Right lobe of liver (tissue), 6 donors: Measurements from ENCODE around the gene VPS25. TPM values are rescaled to one million over a fixed set of nuclear protein-coding genes. Genes with fewer than 3 reads are reported as not detected.

Experiments
- ATAC-seq, 4 donors: fragments of 200-7000 bp; cut with Tn5 transposase; one replicate each; pipeline ENCODE4 v1.9.1; 2020; ENCODE audit warnings: mild to moderate bottlenecking in 4 of 4, moderate library complexity in 4 of 4
- DNase-seq, 3 donors: peaks; one replicate each; pipeline ENCODE4 v3.0.0-alpha.2; 2020
- H3K27ac ChIP-seq, 3 donors: fragments of 200-600 bp; one replicate each; pipeline ENCODE4 v1.8.0; 2022
- H3K27me3 ChIP-seq, 2 donors: fragments of 200-600 bp; one replicate each; pipeline ENCODE4 v1.8.0; 2022
- H3K36me3 ChIP-seq, 4 donors: fragments of 200-600 bp; sonication (generic) in 1 of 4; one replicate each; pipeline versions ENCODE4 v1.5.1 to v1.8.0; 2017 to 2022; ENCODE audit warnings: control low read depth in 1 of 4
- H3K4me1 ChIP-seq, 4 donors: fragments of 200-600 bp; sonication (generic) in 1 of 4; one replicate each; pipeline versions ENCODE4 v1.5.1 to v1.8.0; 2017 to 2022; ENCODE audit warnings: control low read depth in 1 of 4
- H3K4me3 ChIP-seq, 3 donors: fragments of 200-600 bp; one replicate each; pipeline ENCODE4 v1.8.0; 2022
- H3K9me3 ChIP-seq, 4 donors: fragments of 200-600 bp; sonication (generic) in 1 of 4; one replicate each; pipeline versions ENCODE4 v1.5.1 to v1.8.0; 2017 to 2022; ENCODE audit warnings: control low read depth in 1 of 4
- CTCF ChIP-seq, 4 donors: fragments of 200-600 bp in 3 of 4; fragments of 450-650 bp in 1 of 4; IDR thresholded peaks; one replicate each; pipeline versions ENCODE4 v1.5.1 to v1.8.0; 2016 to 2022; ENCODE audit warnings: antibody characterized with exemption in 4 of 4, mild to moderate bottlenecking in 2 of 4
- POLR2A ChIP-seq: fragments of 450-650 bp; IDR thresholded peaks from one replicate; pipeline ENCODE4 v1.6.1; 2017; ENCODE audit warnings: antibody characterized with exemption, mild to moderate bottlenecking
- WGBS: methylation state at CpG from one replicate; pipeline ENCODE4 v1.1.6; 2018; ENCODE audit warnings: low coverage, low lambda C conversion rate; ENCODE audit not compliant: insufficient coverage; ENCODE audit errors: missing lambda C conversion rate; 5-methylcytosine and 5-hydroxymethylcytosine counted together
- intact Hi-C, 2 donors: fragments of 100-400 bp; cut with DNase I; formaldehyde crosslinking; loops; one replicate each; pipeline versions ENCODE4 v1.11.2 to v1.14.1; 2022
- total RNA-seq, 6 experiments: library from RNA; depleted of rRNA in 2 of 6; stranded (reverse); fragments of >200 nt in 2 of 6; fragmentation: NEBNext Ultra II Directional in 3 of 6; extraction: Animal tissue kit (Norgen Biotek cat#: 25700) in 3 of 6; gene quantifications; one replicate each; pipeline versions ENCODE4 v1.1.0 to v1.2.4, GENCODE V29; 2016 to 2023
- donor health status: DM: no; HTN: yes; CAD: no.
- donor health status: DM: no; HTN: no; CAD: no.
- donor health status: DM: no; HTN: no; CAD: no.
- donor health status: DM: no; HTN: yes; CAD: no.
- donor health status: DM: no; HTN: yes; CAD: no.

The VPS25 gene
- total RNA-seq, 6 experiments from 2014 or later = 28.3 to 47.0 (median 33.6) TPM

- Histone ChIP-seq H3K27ac (no peak overlapping the region), H3K36me3 (peaks cover 0 to 36% (median 18%) of the 10 kb centered on the region in 4 donors), H3K4me3 (no peak overlapping the region), H3K4me1 (peaks cover 0 to 7% (median 0%) of the 10 kb centered on the region in 4 donors), H3K27me3 (no peaks in the 10 kb centered on the region), H3K9me3 (no peaks in the 10 kb centered on the region)
- intact Hi-C loops = no loop called here
- ATAC-seq (no peak), DNase-seq (no peak)
- 30% methylated on average over 3 of the region's 3 CpGs for WGBS
- TF ChIP-seq POLR2A = no peak
- TF ChIP-seq CTCF (IDR thresholded peaks at IDR 0.05) = no peak
Observed at GRCh38 chr17:42775534-42776098, 2.4 kb downstream of the VPS25 start.

GRCh38 chr17:42778570-42778969 is 5.3 kb downstream of the VPS25 start:
- peaks cover 0 to 36% (median 18%) of the 10 kb centered on the region in 4 donors for H3K36me3 ChIP-seq
- ATAC-seq (no peak), DNase-seq (no peak)
- H3K9me3 ChIP-seq = no peaks in the 10 kb centered on the region
- no peak overlapping the region for H3K27ac ChIP-seq
- TF ChIP-seq POLR2A (no peak), CTCF (IDR thresholded peaks at IDR 0.05) (no peak)
- H3K4me1 ChIP-seq = peaks cover 0 to 12% (median 0%) of the 10 kb centered on the region in 4 donors
- intact Hi-C loops = no loop called here
- WGBS = 80% methylated on average over 1 of the region's 5 CpGs
- no peaks in the 10 kb centered on the region for H3K27me3 ChIP-seq
- no peak overlapping the region for H3K4me3 ChIP-seq

GRCh38 chr17:42779304-42779935 is 6.2 kb downstream of the VPS25 start:
- ATAC-seq (no peak), DNase-seq (no peak)
- Histone ChIP-seq H3K4me3 (no peak overlapping the region), H3K4me1 (peaks cover 0 to 12% (median 0%) of the 10 kb centered on the region in 4 donors), H3K36me3 (peaks cover 0 to 36% (median 18%) of the 10 kb centered on the region in 4 donors), H3K9me3 (no peaks in the 10 kb centered on the region), H3K27me3 (no peaks in the 10 kb centered on the region), H3K27ac (no peak overlapping the region)
- WGBS = 47% methylated on average over 2 of the region's 3 CpGs
- no peak for TF ChIP-seq POLR2A
- no peak for TF ChIP-seq CTCF (IDR thresholded peaks at IDR 0.05)
- intact Hi-C loops = no loop called here

- H3K27ac ChIP-seq = no peak within 1 kb of the TSS
- DNase-seq = peak in 1 of 3 donors; percentile 27
- WGBS = 26% methylated on average over 6 of the region's 65 CpGs
- peak; percentile 34 to 51 (median 42) for ATAC-seq
- TF ChIP-seq CTCF (IDR thresholded peaks at IDR 0.05) (no peak), POLR2A (no peak)
- H3K27me3 ChIP-seq = no peaks in the 10 kb centered on the region
- intact Hi-C loops = no loop called here
- no peaks in the 10 kb centered on the region for H3K9me3 ChIP-seq
- peaks cover 0 to 12% (median 0%) of the 10 kb centered on the region in 4 donors for H3K4me1 ChIP-seq
- peak within 1 kb of the TSS in 2 of 3 donors; percentile 4 to 9 for H3K4me3 ChIP-seq
- peaks cover 0 to 36% (median 18%) of the 10 kb centered on the region in 4 donors for H3K36me3 ChIP-seq
Observed at GRCh38 chr17:42779936-42780850, 6.9 kb downstream of the VPS25 start, which contains the start of gene WNK4. Gene WNK4 (plus strand): TSS chr17:42780610. CDS start chr17:42780699, 89 bp downstream.
